Lung (tissue), 12 donors: ENCODE results near the gene PRR20C. TPM values are rescaled to one million over a fixed set of nuclear protein-coding genes. Genes with fewer than 3 reads are reported as not detected.
"Not testable (repeated sequence)": the region's sequence is repeated elsewhere in the genome, so short reads cannot be mapped to it uniquely, and the experiment has no call there.

ENCODE experiments used
- ATAC-seq: fragments of 200-7000 bp; cut with Tn5 transposase; one replicate; pipeline ENCODE4 v1.9.1; 2020; ENCODE audit warnings: moderate number of reproducible peaks; ENCODE audit not compliant: insufficient read depth, low FRiP score
- DNase-seq, 3 donors: peaks; one replicate each; pipeline ENCODE4 v3.0.0-alpha.2; 2013 to 2017
- H3K27ac ChIP-seq, 2 donors: one replicate each; pipeline ENCODE4 v1.5.1; 2013; ENCODE audit warnings: mild to moderate bottlenecking in 2 of 2, moderate library complexity in 2 of 2, control low read depth in 1 of 2, inconsistent platforms in 1 of 2, low read depth in 1 of 2, low read length in 1 of 2
- H3K27me3 ChIP-seq, 3 donors: one replicate each; pipeline ENCODE4 v1.5.1; 2013; ENCODE audit warnings: low read length in 2 of 3; ENCODE audit not compliant: control insufficient read depth in 3 of 3, insufficient read depth in 3 of 3
- H3K36me3 ChIP-seq, 4 donors: one replicate each; pipeline ENCODE4 v1.5.1; 2013; ENCODE audit warnings: low read length in 4 of 4, mild to moderate bottlenecking in 1 of 4, moderate library complexity in 1 of 4; ENCODE audit not compliant: control insufficient read depth in 4 of 4, insufficient read depth in 4 of 4
- H3K4me1 ChIP-seq, 5 donors: one replicate each; pipeline ENCODE4 v1.5.1; 2013; ENCODE audit warnings: low read length in 5 of 5, mild to moderate bottlenecking in 2 of 5, moderate library complexity in 1 of 5; ENCODE audit not compliant: control insufficient read depth in 5 of 5, insufficient read depth in 5 of 5
- H3K4me3 ChIP-seq: one replicate; pipeline ENCODE4 v1.5.1; 2013; ENCODE audit warnings: mild to moderate bottlenecking, control low read depth, moderate library complexity
- H3K9ac ChIP-seq, 2 donors: one replicate each; pipeline ENCODE4 v1.5.1; 2013; ENCODE audit warnings: low read length in 2 of 2, control low read depth in 1 of 2; ENCODE audit not compliant: insufficient read depth in 1 of 2
- H3K9me3 ChIP-seq, 4 donors: one replicate each; pipeline ENCODE4 v1.5.1; 2013; ENCODE audit warnings: low read length in 3 of 4, mild to moderate bottlenecking in 1 of 4, moderate library complexity in 1 of 4; ENCODE audit not compliant: control insufficient read depth in 4 of 4, insufficient read depth in 3 of 4
- WGBS, 2 donors: extraction: QIAGEN DNeasy Blood & Tissue Kit; methylation state at CpG; one replicate each; pipeline ENCODE4 v1.1.7; 2013; 5-methylcytosine and 5-hydroxymethylcytosine counted together
- polyA plus RNA-seq, 2 donors: library from polyadenylated mRNA; stranded (reverse); fragments of 200-250 nt; gene quantifications; one replicate each; pipeline ENCODE4 v1.2.1, GENCODE V29; 2013
- total RNA-seq, 2 donors: library from RNA; depleted of rRNA in 1 of 2; stranded (reverse); fragments of >200 nt in 1 of 2; gene quantifications; one replicate each; pipeline ENCODE4 v1.2.1, GENCODE V29; 2014 to 2021
- TF ChIP-seq, protein P1 (sequence below): IDR thresholded peaks from 2 replicates; pipeline ENCODE4 v1.5.1; 2012; ENCODE audit warnings: mild to moderate bottlenecking; ENCODE audit errors: control extremely low read depth, extremely low read depth
- donor health status: control.
- donor health status: control.
- donor health status: Bipolar disorder and iron deficiency.
- donor health status: healthy.
- donor health status: DM: yes; HTN: yes; CAD: no.

The PRR20C gene
- total and polyA plus RNA-seq, 4 donors: not detected

DNA sequence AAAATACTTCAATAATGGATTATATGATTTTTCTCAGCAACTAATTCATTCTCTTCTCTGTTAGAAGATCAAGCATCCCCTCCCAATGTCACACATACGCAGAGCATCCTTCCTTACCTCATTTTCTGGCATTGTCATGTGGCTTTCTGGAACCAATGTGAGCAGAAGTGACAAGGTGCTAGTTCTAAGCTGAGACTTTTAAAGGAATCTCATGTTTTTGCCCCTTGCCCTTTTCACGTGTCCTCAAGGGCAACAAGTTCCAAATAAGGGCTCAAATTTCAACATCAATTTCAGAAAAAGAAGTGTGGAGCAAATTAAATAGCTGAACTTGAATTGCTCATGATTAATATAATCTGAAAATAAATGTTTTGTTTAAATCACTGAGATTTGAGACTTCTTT is 17.8 kb upstream of the PRR20C start:
- Histone ChIP-seq H3K9me3 (no peaks in the 10 kb centered on the region), H3K27me3 (no peaks in the 10 kb centered on the region), H3K9ac (no peak overlapping the region), H3K4me3 (no peak overlapping the region), H3K4me1 (no peaks in the 10 kb centered on the region), H3K27ac (no peak overlapping the region), H3K36me3 (no peaks in the 10 kb centered on the region)
- TF ChIP-seq, protein P1, sequence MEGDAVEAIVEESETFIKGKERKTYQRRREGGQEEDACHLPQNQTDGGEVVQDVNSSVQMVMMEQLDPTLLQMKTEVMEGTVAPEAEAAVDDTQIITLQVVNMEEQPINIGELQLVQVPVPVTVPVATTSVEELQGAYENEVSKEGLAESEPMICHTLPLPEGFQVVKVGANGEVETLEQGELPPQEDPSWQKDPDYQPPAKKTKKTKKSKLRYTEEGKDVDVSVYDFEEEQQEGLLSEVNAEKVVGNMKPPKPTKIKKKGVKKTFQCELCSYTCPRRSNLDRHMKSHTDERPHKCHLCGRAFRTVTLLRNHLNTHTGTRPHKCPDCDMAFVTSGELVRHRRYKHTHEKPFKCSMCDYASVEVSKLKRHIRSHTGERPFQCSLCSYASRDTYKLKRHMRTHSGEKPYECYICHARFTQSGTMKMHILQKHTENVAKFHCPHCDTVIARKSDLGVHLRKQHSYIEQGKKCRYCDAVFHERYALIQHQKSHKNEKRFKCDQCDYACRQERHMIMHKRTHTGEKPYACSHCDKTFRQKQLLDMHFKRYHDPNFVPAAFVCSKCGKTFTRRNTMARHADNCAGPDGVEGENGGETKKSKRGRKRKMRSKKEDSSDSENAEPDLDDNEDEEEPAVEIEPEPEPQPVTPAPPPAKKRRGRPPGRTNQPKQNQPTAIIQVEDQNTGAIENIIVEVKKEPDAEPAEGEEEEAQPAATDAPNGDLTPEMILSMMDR: no peak
- 55 to 69% methylated on average over 2 of the region's 2 CpGs for WGBS, 2 donors
- no peak for DNase-seq
- ATAC-seq: no peak

DNA sequence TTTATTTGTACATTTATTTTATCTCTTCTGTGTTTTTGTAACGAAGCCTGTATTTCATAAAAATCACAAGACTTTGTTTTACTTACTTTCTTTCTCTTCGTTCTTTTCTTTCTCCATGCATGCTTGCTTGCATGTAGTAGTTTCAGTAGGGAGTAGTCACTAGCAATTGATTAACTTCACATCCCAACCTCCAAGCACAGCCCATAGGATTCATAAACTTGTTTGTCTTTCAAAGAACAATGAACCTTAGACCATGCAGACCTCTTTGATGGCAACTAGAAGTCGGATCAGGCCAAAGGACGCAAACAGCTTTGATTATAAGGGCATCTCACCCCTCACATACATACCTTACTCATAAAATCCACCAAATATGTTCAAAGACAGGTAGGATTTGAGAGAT is 16.3 kb upstream of the PRR20C start:
- no peaks in the 10 kb centered on the region for H3K36me3 ChIP-seq
- 70 to 81% methylated on average over 4 of the region's 4 CpGs for WGBS, 2 donors
- ATAC-seq (no peak), DNase-seq (no peak)
- no peak overlapping the region for H3K9ac ChIP-seq
- no peak overlapping the region for H3K4me3 ChIP-seq
- H3K27me3 ChIP-seq: no peaks in the 10 kb centered on the region
- no peaks in the 10 kb centered on the region for H3K9me3 ChIP-seq
- no peaks in the 10 kb centered on the region for H3K4me1 ChIP-seq
- TF ChIP-seq, protein P1: no peak
- no peak overlapping the region for H3K27ac ChIP-seq

- 93 to 95% methylated on average over 5 of the region's 5 CpGs for WGBS, 2 donors
- no peak for DNase-seq
- Histone ChIP-seq H3K27me3 (no peaks in the 10 kb centered on the region), H3K9me3 (no peaks in the 10 kb centered on the region), H3K4me3 (no peak overlapping the region), H3K9ac (no peak overlapping the region), H3K4me1 (no peaks in the 10 kb centered on the region), H3K27ac (no peak overlapping the region), H3K36me3 (no peaks in the 10 kb centered on the region)
- TF ChIP-seq, protein P1: no peak
- ATAC-seq: no peak
Observed at GRCh38 chr13:57138988-57139387, 14.9 kb upstream of the PRR20C start.

GRCh38 chr13:57139781-57140180 is 14.1 kb upstream of the PRR20C start:
- not testable (repeated sequence) for H3K4me1 ChIP-seq, H3K9me3 ChIP-seq, H3K9ac ChIP-seq, DNase-seq, ATAC-seq, H3K36me3 ChIP-seq, H3K27ac ChIP-seq, H3K4me3 ChIP-seq, H3K27me3 ChIP-seq
- 93 to 97% methylated on average over 7 to 12 of the region's 18 CpGs for WGBS, 2 donors

GRCh38 chr13:57140235-57140968 is 13.5 kb upstream of the PRR20C start, which contains the start of gene PRR20A:
PRR20A (plus strand) TSS chr13:57140918; CDS start chr13:57141305, 387 bp downstream.
- H3K36me3 ChIP-seq, H3K27me3 ChIP-seq, H3K4me1 ChIP-seq, H3K27ac ChIP-seq, DNase-seq, H3K4me3 ChIP-seq, H3K9ac ChIP-seq, ATAC-seq, H3K9me3 ChIP-seq: not testable (repeated sequence)
- 95 to 96% methylated on average over 10 to 11 of the region's 34 CpGs for WGBS, 2 donors

- ATAC-seq, H3K9ac ChIP-seq, H3K4me1 ChIP-seq, H3K36me3 ChIP-seq, H3K27ac ChIP-seq, H3K4me3 ChIP-seq, DNase-seq, H3K27me3 ChIP-seq, H3K9me3 ChIP-seq: not testable (repeated sequence)
- WGBS, 2 donors: no CpG with 5 or more reads among the region's 22 CpGs
Observed at GRCh38 chr13:57147188-57147587, 6.7 kb upstream of the PRR20C start, which contains the start of gene PRR20B. PRR20B (plus strand) TSS chr13:57147488; CDS start chr13:57147875, 387 bp downstream.
